GM21717 (cell line): ENCODE measurements around the gene RNF180.
"Not testable (repeated sequence)": the region's sequence is repeated elsewhere in the genome, so short reads cannot be mapped to it uniquely, and the experiment has no call there.

Source experiments
- ATAC-seq: cut with Tn5 transposase; IDR thresholded peaks from one replicate; pipeline ENCODE4 v1.9.1; 2021; ENCODE audit warnings: mild to moderate bottlenecking, moderate library complexity; ENCODE audit not compliant: unreplicated experiment

The RNF180 gene

DNA sequence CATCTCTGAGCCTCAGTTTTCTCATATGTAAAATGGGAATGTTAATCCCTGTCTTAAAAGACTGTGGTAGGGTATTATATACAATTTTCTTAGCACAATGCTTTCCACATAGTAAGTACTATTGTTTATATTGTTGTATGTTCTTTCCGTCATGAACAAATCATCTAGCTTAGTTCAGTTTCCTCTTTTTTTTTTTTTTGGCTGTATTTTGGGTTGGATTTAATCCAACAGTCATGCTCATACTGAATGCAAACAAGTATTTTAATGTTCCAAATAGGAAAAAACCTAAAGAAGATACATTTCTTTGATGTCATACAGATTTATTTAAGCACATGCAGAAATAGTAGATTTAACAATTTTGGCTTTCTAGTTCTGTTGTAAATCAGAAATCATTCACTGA, 95.1 kb downstream of the RNF180 start:
- ATAC-seq: no peak

DNA sequence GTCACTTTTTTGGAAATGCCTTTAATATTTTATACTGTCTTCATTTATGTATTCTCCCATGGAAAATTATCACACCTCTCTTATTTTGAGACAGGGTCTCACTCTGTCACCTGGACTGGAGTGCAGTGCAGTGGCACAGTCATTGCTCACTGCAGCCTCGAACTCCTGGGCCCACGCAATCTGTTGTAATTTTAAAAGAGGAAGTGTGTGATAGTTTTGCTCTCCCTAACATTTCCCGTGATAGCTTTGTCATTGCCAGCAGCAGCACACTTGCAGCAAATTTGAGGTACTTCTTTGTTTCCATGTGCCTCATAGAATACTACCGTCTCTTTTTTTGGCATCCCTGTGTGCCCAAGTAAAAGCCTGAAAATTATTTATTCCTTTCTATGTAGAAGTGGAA, 103.5 kb downstream of the RNF180 start:
- ATAC-seq: no peak

DNA sequence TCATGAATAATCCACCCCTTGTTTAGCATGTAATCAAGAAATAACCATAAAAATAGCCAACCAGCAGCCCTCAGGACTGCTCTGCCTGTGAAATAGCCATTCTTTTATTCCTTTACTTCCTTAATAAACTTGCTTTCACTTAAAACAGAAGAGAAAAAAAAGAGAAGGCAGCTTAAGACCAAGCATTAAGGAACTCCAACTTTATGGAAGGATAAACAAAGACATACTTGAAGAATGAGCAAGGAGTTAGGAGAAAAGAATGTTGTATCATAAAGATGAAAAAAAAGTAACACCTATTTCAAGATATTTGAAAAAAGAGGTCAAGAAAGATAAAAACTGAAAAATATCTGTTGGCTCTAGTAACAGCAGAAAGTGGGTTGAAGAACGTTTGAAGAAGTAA, 107.6 kb downstream of the RNF180 start:
- no peak for ATAC-seq

DNA sequence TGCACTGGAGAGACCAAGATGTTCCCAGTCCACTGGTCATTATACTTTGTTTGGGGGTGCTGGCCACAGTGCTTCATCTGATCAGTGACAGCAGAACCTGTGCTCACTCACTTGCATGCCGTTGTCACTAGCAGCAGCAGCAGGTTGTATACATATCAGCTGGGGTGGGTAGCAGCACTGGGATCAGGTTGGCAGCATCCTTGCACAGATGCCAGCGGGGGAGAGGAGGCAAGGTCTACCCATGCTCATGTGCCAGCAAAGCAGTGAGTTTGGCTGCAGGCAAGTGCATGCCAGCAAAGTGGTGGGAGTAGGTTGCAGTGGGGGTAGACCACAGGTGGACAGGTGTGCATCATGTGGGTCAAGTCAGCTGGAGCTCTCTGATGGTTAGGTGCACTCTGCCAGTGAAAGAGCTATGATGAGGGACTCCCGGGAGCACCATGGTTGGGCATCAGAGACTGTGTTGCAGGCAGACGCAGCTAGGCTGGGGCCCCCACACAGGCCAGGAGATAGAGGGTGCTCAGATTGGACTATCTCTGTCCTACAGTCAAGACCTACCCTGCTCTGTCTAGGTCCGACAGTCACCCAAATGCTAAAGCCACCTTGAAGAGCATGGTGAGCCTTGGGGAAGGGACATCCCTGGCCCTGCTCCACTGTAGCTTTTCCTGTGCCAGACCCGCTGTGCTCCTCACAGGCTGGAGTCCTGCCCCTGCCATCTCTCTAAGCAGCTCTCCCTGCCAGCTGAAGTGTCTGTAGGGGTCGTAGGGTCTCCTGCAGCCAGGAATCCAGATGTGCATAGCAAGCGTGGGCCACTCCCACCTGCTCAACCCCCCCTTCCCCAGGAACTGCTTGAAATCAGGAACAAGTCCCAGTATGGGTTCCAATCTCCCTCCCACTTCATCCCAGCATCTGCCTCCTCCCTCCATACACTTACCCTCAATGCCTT, 119.8 kb downstream of the RNF180 start:
- ATAC-seq: no peak

DNA sequence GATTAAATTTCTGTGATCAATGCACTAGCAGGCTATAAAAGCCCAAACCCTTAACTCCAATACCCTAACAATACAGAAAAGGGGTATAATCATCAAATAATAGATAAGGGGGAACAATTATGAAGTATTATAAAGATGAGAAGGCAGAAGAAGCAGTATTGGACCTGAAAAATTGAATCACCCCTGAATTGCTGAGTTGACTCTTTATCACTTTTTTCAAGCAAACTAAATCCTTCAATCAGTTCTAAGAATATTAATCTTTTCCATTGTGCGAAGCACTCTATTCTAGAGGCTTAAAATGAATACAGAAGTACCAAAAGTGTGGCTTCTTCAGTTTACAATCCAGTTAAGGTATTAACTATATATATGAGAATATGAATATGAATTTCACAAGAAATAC, 120.7 kb downstream of the RNF180 start:
- no peak for ATAC-seq

DNA sequence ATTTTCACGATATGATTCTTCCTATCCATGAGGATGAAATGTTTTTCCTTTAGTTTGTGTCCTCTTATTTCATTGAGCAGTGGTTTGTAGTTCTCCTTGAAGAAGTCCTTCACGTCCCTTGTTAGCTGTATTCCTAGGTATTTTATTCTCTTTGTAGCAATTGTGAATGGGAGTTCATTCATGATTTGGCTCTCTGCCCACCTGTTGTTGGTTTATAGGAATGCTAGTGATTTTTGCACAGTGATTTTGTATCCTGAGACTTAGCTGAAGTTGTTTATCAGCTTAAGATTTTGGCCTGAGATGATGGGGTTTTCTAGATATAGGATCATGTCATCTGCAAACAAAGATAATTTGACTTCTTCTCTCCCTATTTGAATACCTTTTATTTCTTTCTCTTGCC, 122.9 kb downstream of the RNF180 start:
- not testable (repeated sequence) for ATAC-seq

DNA sequence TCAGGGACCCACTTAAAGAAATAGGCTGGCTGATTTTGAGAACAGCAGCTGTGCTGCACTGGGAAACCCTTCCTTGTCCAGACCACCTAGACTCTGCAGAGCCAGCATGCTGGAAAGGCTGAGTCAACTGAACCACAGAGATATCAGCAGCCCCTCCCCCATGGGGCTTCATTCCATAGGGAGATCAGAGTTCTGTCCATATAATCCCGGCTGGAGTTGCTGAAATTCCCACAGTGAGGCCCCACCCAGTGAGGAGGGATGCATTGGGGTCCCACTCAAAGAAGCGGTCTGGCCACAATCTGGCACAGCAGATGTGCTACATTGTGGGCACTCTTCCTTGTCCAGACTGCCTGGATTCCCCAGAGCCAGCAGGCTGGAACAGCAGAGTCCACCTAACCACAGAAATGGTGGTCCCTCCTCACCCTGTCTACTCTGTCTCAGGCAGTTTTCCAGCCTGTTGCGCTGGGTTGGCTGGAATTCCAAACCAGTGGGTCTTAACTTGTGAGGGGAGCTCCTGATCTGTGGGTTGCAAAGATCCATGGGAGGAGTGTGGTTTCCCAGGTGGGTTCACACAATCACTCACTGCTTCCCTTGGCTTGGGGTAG, 127.1 kb downstream of the RNF180 start:
- no peak for ATAC-seq

DNA sequence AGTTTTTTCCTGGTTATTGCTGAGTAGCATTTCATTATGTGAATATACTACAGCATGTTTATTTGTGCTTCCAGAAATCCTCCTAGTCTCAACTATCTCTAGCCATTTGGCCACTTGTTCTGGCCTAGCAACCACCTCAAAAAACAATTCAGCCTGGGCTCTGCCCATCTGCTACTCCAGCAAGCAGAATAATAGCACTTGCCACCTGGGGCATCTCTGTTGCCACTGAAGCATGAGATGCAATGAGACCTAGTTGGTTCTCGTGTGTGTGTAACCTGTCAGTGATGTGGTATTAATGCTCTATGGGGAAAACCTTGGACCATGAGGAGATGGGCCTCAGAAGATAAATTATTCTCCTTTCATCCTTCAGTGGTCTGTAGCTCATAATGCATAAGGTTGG, 129.5 kb downstream of the RNF180 start:
- no peak for ATAC-seq

DNA sequence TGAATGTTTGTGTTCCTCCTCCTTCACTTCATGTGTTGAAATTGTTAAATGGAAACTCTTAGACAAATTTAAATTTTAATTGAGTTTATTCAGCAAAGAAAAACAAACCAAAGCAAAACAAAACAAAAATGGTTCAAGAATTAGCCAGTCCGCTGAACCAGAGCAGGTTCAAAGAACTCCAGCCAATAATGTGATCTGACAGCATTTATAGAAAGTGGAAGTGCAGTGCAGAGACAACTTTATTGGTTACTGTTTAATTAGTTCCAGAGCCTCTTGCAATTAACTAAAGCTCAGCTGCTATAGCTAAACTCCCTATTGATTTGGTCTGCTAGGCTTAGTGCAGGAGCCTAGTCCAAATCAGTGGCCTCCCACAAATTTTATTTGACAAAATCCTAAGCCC, 132.9 kb downstream of the RNF180 start:
- ATAC-seq: no peak

DNA sequence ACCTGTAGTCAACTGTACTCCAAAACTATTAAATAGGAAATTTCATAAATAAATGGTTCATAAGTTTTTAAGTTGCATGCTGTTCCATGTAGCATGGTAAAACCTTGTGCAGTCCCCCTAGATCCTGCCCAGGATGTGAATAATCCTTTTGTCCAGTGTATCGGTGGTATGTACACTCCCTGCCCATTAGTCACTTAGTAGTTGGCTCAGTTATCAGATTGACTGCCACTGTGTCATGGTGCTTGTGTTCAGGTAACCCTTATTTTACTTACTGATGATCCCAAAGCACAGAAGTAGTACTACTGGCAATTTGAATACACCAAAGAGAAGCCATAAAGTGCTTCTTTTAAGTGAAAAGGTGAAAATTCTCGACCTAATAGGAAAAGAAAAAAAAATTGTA, 134.2 kb downstream of the RNF180 start:
- no peak for ATAC-seq

DNA sequence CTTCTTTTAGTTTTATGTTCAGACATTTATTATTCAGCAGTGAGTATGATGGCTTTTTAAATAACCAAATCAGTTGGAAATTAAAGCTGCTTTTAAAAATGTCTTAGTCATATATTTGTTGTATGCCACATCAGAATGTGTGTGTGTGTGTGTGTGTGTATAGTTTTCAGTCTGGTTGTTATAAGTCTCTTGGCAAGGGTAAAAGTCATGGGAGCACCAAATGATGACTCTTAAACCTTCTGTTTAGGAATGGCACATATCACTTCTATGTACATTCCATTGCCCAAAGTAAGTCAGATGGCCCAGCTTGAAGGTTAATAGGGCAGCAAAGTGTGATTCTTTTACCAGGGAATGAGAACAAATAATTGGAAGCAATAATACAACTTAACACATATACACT, 135.9 kb downstream of the RNF180 start:
- ATAC-seq: no peak

DNA sequence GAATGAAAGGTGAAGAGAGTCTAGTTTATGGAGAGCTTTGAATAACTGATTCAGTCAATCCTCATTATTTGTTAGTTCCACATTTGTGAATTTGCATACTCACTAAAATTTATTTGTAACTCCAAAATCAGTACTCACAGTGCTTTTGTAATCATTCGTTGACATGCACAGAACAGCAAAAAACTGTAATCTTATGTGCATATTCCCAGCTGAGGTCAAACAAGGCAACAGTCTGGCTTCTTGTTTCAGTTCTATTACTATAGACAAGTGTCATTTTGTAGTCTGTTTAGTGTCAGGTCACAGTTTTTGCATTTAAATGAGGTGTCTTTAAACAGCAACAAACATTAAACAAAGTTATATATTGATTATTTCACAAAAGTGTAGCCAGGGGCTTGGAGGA, 142.5 kb downstream of the RNF180 start:
- ATAC-seq: no peak

DNA sequence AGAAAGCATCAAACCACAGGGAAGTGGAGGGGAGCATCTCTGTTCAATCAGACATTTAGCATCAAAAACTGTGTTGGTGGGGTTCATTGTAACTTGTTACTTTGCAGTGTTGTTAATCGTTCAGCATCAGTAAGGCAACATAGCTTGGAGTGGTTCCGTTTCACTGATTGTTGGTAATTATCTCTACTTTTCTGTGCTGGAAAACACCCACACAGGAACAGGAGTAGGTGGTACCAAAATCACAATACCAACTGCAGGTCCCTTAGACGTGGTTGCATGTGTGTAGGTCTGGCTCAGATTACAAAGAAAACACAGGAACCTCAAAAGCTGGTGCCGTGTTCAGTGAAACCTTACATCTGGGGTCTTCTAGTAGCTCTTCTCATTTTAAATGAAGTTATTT, 146.8 kb downstream of the RNF180 start:
- ATAC-seq: no peak

DNA sequence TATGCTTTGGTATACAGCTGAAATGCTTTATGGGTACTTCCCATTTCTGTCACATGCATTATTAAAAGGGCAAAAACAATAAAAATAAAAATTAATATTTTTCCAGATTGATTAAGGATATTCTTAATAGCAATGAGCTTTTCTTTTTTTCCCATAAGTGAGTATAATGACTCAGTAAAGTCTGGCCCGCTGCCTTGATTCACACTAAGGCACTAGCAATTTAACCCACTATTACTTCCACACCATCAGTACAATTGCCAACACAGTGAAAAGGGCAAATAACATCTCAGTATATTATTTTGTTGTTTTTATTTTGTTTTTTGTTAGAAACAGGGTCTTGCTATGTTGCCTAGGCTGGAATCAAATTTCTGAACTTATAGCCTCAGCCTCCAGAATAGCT, 150.1 kb downstream of the RNF180 start:
- ATAC-seq: no peak

DNA sequence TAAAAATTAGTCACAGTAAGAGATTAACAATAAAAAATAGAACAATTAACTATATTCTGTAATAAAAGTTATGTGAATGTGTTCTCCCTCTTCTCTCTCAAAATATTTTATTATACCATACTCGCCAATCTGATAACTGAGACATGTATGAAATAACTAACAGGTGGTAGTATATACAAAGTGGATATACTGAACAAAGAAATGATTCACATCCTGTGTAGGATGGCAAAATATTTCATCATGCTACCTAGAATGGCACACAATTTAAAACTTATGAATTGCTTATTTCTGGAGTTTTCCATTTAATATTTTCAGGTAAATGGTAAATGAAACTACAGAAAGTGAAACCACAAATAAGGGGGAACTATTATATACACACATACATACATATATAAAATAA, 152.5 kb downstream of the RNF180 start:
- ATAC-seq: no peak

DNA sequence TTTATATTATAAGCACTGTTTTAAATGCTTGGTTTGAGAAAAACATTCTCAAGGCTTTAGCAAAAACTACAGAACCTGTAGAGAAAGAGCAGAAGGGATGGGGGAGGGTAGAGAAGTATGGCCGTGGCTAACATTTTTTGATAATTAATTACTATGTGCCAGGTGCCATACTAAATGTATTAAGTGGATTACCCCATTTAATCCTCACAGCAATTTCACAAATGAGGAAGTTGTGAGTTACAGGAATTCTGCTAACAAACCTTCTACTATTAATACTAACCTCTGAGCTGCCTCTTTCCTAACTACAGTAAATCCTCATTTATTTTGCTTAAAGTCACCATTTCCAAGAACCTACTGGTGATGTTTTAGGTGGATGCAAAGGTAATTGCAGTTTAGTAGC, 157.9 kb downstream of the RNF180 start:
- no peak for ATAC-seq

DNA sequence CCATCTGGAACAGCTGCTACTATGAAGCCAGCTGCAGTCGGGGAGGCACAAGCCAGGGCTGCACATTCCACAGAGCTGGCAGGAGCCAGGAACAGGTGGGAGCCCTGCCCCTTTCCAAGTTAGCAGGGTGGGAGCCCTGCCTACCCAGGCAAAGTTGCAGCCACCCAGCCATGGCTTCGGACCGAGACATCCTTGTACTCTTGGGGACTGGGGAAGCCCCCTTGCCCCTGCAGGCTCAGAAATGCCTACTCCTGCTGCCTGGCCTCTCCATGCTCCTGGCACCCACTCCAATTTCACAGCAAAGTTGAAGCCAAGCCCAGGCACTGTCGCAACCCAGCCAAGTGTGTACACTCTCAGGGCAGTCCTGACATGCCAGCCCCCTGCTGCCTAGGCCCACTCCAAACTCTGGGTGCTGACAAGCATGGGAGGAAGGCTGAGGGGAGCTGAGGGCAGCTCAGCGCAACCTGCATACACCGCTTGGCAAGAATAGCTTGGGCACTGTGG, 165.1 kb downstream of the RNF180 start:
- ATAC-seq: no peak

DNA sequence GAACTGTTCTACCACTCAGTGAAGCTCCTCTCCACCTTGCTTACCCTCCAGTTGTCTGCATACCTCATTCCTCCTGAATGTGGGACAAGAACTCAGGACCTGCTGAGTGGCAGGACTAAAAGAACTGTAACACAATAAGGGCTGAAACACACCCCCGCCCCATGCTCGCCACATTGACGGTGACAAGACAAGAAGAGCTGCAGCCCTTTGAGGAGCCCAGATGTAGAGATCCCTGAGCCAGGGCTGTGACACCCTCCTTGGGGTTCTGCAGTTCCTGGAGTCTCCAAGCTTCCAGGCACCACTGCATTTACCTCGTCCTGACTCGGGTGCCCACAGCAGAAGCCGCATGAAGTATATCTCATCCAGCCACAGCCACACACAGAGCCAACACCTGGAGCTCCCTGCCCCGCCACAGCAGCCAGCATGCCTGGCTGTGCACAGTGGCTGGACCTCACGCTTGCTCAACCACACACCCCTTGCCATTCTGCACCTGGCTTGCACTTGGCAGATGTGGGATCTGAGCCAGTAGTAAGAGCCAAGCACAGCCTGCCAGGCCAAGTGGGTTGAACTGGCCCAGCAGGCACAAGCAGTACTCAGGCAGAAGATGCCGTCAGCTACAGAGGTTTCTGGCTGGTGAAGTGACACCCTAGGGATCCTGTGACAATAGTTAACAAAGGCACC, 166.1 kb downstream of the RNF180 start:
- no peak for ATAC-seq

DNA sequence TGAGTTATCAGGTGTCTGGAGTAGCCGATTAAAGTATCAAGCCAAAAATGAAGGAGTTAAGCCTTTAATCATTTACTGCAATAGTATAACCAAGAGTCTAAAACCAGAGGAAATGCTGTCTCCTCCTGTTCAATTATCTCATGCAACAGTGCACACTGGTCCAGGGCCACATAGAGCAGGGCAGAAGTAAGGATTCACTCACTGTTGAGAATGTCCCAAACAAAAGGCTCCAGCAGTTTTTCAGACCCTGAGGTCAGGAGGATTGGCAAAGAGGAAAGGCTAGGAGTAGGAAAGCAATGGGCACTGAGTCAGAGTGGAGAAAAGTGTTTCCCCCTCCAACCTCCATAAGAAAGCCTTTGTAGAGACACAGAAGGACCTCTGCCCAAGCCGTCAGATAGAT, 168.2 kb downstream of the RNF180 start:
- ATAC-seq: no peak

DNA sequence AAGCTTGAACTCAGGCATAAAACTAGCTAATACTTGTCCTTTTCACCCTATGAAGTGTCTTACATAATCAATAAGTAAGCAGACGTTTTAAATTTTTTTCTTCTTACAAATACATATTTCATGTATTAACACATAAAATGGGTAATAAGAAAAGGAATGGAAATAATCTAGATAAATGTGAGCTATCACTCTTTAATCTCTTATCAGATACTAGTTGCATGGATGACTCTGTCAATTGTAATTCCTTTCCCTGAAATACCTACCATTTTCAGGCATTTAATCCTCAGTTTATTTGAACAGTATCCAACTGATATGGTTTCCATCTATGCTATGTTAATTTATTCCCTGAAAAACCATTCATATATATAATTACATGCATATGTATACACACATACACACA, 174.1 kb downstream of the RNF180 start:
- ATAC-seq: no peak

DNA sequence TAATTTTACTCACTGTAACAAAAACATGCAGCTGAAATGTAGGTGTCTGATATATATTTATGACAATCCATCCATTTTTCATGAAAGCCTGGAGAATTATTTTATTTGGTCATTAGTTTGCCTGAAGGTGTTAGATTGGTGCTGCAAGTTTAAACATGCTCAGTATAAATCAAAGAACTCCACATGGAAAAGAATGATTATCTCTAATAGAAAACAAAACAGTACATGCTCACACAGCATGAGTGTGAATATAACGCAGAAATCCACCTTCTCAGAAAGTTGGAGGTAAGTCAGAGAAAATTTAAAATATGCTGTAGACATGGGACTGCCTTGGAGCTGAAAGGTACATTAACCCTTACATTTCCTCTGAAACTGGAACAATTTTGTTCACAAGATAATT, 174.7 kb downstream of the RNF180 start:
- ATAC-seq: no peak

DNA sequence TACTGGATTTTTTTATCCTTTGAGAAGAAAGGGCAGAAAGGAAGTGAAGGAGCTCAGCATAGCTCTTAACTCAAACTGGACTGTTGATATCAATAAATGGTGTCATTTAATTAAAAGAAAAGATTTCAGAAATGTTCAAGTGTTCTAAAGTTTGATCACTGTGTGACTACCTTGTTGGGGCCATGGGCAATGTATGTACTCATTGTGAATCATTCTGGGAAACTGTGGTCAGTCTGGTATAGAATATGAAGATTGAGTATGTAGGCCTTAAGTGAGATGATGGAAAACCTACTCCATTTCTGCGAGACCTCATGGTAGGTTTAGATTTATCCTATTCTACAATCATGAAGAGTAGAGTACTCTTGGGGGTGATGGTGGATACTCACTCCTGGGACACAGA, 175.7 kb downstream of the RNF180 start:
- ATAC-seq: no peak
